Left kidney (tissue), 8 donors: ENCODE results near the gene C2orf80. TPM values are rescaled to one million over a fixed set of nuclear protein-coding genes. Genes with fewer than 3 reads are reported as not detected.
"Not testable (repeated sequence)": the region's sequence is repeated elsewhere in the genome, so short reads cannot be mapped to it uniquely, and the experiment has no call there.

Experiments
- DNase-seq: peaks from one replicate; pipeline ENCODE4 v3.0.0-alpha.2; 2013
- long read RNA-seq, 8 donors: transcript quantifications; one replicate each; lab custom pipeline, GENCODE V29; 2026
- polyA plus RNA-seq: library from polyadenylated mRNA; unstranded; fragments of 120-200 nt; gene quantifications from one replicate; pipeline ENCODE4 v1.2.1, GENCODE V29; 2013; ENCODE audit not compliant: insufficient read length

C2orf80 gene
- polyA plus RNA-seq: 0.25 TPM
- long read RNA-seq, donor 1: 0 reads
- long read RNA-seq, donor 2: 0 reads
- long read RNA-seq, donor 3: 0 reads
- long read RNA-seq, donor 4: 0 reads
- long read RNA-seq, donor 5: 0 reads
- long read RNA-seq, donor 6: 0 reads
- long read RNA-seq, donor 7: 0 reads
- long read RNA-seq, donor 8: 0 reads

DNA sequence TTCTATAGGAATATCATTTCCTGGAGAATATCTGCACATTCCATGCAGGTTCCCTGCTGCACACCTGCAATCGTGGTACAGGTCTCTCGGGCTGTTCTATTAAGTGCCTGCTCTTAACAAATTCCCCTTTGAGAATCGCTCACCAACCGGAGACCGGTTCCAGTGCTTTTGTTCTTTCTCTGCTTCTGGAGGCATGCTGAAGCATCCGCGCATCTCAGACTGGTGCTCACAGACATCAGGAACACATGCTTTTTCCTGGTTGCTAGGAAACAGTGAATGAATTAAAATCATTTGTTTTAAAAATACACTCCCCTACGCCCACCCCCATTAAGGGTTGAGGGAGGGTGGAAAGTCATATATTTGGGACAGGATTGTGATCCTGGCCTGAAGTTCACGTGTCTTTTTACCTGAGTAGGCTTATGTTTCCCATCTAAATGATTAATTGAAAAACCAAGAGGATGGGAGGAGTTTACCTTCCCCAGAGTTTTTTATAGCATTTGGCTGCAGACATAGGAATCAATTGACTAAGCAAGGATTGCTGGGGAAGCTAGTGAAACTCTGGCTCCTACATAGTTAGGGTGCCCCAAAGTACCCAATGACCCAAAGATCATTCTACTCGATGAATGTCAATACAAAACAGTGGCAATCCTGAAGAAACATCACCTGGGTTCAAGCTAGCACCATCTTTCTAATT lies at the start of gene C2orf80:
Gene C2orf80, minus strand, starts transcription at position 221 of the 694 bp plus-strand sequence. CDS start 3,044 bp downstream, outside the sequence.
- no peak for DNase-seq

DNA sequence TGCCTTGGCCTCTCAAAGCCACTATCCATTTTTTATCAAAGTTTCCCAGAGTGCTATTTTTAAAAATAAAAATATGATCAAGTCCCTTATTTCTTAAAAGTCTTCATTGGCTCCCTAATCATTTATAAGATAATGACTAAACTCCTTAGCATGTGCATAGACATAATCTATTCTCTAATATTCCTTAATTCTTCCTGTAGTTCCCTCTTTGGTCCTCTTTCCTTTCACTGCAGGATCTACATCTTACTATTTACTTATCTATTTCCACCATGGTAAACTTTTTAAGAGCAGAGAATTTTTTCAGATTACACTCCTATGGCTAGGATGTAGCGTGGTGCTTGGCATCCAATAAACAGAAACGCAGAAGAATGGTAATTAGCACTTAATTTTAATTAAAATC lies 46.0 kb upstream of the C2orf80 start:
- no peak for DNase-seq

DNA sequence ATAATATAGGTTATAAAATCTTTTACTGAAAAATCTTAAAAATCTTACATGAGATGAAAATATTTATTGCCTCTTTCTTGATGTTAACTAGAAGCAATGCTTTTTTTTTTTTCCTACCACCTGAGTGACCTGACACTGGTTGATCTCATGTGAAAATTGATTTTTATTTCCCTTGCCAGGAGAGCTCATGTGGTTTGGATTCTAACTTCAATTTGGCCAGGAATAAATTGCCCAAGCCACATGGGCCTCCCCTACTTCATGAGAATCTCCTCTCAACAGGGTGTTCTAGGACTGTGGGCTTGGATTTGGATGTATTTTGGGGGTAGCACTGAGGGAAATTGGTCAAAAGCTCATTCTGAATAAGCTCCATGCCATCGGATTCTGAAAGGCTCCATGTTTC lies 45.0 kb upstream of the C2orf80 start:
- no peak for DNase-seq

DNA sequence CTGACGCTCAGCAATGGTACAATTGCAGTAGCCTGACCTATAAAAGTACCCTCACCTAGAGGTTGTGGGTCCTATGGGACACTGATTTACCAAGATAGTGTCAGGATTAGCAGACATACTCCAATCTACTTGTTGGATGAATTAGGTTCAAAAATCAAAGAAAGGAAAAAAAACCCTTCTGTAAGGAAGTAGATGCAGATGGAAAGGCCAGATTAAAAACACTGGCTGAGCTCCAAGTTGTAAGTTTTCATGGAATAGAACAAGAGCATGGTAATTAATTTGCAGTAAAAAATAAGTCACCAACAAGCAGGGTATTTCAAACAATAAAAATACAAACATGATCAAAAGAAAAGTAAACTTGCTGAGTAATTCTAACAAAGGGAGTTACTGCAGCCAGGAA lies 38.6 kb upstream of the C2orf80 start:
- DNase-seq: peak; percentile 26

DNA sequence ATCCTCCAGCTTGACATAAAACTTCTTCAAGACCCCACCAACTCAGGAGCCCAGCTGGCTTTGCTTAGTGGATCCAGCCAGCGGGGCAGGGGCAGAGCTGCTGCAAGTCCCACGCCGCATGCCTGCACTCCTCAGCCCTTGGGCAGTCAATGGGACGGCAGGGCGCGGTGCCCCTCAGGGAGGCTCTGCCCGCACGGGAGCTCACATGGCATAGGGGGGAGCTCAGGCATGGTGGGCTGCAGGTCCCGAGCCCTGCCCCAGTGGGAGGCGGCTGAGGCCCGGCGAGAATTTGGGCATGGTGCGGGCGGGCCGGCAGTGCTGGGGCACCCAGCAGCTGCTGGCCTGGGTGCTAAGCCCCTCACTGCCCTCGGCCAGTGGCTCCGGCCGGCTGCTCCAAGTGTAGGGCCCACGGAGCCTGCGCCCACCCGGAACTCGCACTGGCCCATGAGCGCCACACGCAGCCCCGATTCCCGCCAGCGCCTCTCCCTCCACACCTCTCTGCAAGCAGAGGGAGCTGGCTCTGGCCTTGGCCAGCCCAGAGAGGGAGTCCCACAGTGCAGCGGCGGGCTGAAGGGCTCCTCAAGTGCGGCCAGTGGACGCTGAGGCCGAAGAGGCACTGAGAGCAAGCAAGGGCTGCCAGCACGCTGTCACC lies 37.9 kb upstream of the C2orf80 start:
- DNase-seq: no peak

DNA sequence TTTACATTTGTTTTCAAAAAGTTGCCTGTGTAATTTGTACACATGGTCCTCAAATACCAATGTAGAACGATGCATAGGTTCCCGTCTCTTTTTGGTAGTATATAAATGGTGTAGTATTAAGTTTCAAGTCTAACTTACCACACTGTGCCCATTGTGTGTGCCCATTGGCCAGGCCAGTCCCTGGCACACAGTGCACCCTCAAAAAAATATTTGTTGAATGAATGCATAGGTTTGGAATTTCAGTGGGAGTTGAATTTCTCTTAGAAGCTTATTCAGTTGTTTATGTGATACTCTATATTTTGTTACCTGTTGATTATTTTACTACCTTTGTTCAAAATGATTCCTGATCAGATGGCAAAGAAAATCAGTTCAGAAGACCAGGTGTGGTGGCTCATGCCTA lies 35.0 kb upstream of the C2orf80 start:
- DNase-seq: no peak

DNA sequence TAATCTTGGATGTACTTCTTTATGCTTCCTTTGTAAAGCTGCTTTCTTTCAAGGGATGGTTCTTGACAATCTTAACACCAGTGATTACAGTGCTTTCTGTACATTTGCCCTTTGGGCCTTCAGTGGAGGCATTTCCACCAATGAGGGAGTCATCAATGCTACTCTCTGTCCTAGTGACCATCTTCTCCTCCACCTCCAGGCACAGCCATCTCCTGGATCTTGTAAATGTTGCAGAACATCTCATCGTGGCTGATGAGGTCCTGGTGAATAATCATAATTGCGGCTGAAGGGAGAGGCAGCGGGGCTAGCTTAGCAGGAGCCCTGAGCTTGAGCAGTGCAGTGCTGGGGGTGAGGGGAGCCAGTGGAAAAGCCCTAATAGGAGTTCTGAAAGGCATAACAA lies 32.5 kb upstream of the C2orf80 start:
- no peak for DNase-seq

DNA sequence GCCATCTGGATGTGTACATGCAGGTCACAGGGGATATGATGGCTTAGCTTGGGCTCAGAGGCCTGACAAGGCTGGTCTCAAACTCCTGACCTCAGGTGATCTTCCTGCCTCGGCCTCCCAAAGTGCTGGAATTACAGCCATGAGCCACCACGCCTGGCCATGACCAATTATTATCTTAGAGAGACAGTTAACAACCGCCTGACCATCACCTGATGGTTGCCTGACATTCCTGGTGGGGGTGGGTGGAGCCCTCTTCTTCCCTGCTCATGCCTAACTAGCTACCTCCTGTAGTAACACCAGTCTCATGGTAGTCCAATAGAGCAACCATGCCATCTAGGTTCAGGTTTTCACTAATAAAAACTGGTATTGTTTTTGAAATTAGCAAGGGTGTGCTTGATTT lies 32.0 kb upstream of the C2orf80 start:
- not testable (repeated sequence) for DNase-seq

DNA sequence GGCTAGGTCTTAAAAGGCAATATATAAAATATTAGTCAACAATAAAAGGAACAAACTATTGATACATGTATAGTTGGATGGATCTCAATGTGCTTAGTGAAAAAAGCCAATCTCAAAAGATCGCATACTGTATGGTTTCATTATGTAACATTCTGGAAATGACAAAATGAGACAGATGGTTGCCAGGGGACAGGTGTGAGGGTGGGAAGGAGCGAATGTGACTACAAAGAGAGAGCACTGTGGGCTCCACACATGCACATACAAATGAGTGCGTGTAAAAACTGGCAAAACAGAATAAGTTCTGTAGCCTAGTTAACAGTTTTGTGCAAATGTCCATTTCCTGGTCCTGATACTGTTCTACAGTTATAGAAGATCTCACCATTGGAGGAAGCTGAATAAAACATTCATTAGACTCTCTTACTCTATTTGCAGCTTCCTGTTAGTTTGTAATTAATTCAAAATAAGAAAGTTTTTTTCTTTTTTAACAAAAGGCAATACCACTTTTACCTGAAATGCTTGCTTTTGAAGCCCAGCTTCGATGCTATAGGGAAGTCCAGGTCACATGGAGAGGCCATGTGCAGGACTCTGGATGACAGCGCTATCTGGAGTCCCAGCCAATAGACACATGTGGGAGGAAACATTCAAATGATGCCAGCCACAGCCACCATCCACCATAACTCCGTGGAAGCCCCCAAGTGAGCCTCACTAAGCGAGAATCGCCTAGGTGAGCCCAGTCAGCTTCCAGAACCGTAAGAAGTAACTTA lies 21.0 kb upstream of the C2orf80 start:
- DNase-seq: no peak

DNA sequence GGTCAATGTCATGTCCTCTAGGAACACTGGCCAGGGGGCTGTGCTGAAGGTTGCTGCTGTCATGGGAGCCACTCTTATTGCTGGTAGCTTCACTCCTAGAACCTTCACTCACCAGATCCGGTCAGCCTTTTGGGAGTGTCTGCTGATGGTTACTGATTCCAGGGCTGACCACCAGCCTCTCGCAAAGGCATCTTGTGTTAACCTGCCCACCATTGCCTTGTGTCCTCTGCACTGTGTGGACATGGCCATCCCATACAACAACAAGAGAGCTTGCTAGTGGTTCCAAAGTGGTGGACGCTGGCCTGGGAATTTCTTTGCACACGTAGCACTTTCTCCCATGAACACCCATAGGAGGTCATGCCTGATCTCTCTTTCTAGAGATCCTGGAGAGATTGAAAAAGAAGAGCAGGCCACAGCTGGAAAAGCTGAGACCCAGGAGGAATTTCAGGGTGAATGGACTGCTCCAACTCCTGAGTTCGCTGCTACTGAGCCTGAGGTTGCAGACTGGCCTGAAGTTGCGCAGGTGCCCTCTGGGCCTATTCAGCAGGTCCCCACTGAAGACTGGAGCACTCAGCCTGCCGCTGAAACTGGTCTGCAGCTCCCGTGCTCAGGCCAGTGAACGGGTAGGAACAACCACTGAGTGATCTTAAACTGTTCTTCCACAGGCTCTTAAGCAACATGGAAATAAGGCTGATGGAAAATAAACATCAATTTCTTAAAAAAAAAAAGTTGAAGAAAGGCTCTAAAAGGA lies 18.7 kb upstream of the C2orf80 start:
- no peak for DNase-seq

DNA sequence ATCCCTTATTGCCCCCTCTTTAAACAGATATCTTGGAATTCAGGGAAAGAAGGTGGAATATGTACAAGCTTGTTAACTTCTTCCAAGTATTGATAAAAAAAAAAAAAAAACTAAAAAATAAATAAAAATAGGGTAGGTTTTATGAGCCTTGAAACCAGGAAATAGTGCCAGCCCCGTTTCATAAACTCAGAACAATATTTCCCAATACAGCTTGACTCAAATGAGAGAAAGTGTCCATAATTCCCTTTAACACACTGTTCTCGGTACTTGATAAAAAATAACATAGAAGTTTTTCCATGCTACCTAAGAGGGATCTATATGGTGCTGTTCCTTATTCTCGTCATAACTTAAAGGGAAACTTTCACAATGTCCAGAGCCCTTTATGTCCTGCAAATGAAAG lies 17.9 kb upstream of the C2orf80 start:
- DNase-seq: no peak

DNA sequence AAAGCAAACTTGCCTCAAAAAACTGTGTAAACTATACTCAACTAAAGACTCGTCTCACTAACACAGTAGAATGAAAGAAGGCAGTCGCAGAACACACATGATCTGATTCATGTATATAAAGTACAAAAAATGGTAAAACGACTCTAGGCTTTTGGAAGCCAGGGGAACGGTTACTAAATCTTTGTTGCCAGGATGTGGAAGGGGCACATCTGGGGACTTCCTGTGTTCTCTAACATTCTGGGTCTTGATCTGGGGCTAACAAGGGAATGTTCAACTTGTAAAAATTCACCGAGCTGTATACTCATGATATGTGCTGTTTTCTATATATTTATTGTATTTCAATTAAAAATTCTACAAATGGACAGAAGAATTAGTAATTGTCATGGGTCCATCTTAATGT lies 14.3 kb upstream of the C2orf80 start:
- DNase-seq: no peak

DNA sequence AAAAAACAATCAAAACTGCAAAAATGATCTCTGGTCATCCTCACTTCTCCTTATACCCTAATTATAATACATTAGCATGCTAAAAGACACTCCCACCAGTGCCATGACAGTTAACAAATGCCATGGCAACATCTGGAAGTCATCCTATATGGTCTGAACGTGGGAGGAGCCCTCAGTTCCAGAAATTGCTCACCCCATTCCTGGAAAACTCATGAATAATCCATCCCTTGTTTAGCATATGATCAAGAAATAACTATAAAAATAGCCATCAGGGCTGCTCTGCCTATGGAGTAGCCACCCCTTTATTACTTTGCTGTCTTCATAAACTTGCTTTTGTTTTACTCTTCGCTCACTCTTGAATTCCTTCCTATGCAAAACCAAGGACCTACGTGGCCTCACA lies 5.7 kb upstream of the C2orf80 start:
- no peak for DNase-seq

DNA sequence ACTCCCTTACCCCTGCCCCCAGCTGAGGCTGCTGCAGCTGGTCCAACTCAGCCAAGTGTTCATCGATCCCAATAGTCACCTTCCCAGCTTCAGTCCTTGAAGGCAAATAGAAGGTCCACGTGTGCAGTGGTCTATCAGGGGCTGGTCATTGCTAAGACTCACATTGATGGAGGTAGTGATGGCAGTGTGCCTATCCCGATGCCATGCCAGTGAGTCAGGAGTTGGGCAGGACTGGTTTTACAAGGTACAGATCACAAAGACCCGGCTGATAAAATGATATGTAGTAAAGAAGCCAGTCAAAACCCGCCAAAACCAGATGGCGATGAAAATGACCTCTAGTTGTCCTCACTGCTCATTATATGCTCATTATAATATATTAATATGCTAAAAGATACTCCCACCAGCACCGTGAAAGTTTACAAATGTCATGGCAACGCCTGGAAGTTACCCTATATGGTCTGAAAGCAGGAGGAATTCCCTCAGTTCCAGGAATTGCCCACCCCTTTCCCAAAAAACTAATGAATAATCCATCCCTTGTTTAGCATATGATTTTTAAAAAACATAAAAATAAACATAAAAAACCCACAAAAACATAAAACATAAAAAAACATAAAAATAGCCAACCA lies 2.9 kb upstream of the C2orf80 start:
- DNase-seq: no peak

DNA sequence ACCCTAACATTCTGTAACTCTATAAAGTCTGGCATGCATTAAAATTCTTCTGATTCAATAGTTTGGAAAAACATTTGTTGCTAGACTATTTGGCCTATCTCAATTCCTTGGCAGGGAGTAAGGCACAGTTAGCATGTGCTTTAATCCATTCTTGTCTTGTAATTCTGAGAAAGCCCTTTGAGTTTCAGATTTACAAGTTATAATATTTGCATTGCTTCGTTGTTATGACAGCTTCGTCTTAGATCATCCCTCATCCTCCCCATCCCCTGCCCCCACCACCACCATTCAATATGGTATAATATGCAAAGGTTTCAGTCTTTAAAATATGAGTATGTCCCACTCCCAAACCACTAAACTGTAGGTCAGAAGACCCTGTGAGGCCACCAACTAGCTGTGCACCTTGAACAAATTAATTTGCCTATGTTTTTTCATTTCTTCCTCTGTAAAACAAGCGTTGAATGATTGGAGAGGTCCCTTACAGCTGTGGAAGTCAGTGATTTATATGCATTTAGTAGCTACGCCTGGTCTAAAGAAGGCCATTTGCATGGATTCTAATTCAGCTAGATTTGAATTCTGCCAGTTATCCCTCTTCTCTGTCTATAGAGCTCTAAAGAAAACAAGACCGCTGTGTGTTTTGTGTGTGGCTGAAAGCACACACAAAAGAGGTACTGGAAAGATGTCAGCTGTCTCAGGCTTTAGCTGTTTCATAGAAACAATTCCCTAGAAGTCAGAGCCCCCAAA lies 591 bp downstream of the C2orf80 start:
- DNase-seq: no peak

DNA sequence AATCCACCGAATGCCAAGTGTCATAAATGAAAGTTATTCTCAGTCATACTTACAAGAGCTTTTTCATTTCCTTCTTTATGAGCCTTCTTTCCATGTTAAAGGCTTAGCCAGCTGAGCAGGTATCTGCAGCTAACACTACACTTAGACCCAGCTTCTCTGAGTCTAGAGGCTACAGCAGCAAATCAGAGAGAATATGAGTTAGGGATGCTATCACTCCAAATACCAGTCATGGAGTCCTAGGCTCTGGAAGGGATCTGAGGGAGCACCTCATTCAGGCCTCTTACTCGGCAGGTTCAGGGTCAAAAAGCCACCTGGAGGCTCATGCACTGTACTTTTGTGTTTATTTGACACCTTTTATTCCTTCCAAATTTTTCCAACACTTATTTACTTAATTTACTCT lies 2.9 kb downstream of the C2orf80 start:
- no peak for DNase-seq

DNA sequence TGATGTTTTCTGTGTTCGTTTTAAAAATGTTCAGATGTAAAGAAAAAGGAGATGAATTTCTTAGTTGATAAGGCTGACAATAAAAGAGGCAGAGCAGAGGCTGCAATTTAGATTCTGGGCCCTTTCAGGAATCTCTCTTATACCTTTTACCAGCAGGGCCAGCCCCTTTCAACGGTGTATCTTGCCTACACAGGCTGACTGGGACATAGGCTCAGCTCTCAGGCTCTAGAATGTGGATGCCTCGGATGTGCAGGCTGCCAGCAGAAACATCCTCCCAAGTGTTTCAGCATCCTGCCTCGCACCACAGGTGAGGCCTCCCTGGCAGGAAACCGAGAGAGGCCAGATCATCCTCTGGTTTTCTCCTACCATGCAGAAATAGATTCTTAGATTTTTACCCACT lies 3.4 kb downstream of the C2orf80 start:
- no peak for DNase-seq

DNA sequence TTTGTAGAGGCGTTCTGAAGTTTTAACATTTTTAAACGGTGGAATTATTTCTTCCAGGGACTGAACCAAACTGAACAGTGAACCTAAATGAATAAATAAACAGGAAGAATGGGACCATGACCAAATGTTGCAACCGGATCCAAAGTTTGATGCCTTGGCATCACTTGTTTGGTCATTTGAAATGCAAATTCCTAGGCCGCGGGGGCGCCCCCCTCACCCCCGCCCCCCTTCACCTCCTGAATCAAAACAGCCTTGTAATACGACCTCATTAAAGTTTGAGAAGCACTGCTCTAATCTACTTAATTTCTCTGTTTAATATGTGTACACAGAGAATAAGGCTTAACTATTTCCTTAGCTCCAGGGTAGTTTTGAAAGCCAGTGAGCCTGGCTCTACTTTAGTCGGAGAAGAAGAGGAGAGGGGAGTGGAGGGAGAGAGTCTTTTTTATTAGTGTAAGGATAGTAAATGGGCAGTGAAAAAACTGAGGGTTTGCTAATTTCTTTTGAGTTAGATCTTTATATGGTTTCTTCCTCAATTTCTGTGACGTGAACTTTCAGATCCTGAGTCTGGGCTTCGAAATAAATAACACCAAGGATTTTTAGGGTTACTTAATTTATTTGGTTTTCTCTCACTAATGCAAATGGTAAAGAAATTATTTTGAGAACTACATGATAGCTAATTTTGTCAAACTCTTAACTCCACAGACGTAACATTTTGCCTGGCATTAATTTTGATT lies 5.7 kb downstream of the C2orf80 start:
- DNase-seq: no peak

DNA sequence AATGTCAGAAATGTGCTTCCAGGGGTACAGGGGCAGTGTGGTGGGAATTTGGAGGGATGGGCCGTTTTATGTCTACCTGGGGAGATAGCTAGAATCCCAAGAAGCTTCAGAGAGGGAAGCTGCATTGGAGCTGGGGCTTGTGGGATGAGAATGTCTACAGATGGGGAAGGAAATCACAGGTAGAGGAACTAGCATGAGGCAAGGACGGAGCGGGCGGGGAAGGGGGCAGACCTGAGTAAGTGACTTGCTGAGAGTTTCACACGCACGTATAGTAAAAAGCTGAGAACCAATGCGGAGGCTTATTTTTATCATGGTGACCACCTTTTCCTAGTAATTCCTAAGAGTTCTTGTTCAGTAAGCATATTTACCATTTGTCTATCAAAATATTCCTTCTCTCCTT lies 6.3 kb downstream of the C2orf80 start:
- DNase-seq: no peak

DNA sequence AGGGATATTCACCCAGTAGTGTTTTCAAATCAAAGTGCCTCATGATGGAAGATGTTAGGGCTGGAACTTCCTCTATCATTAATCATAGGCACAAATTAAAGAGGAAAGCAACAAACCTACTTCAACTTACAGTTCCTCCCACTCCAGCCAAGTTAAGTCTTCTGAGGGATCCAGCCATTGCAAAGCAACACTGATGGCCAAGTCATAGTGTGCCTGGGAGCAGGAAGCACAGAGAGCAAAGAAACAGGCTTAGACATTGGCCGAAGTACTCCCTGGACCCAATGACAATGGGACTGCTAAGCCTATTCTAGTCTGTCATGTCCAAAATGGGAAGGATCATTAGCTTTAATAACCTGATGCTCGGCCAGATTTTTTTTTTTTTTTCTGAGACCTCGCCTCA lies 7.0 kb downstream of the C2orf80 start:
- no peak for DNase-seq
